Mammary epithelial cell (primary cell): ENCODE results near the gene SPDYE6.
A peak's percentile ranks its signal among the peaks of the same experiment; 100 is the strongest.

ENCODE experiments used
- CTCF ChIP-seq, 2 donors: IDR thresholded peaks in 1 of 2; conservative IDR thresholded peaks in 1 of 2; 2 replicates each; pipeline ENCODE4 v1.5.1; 2011 to 2012; ENCODE audit warnings: inconsistent platforms in 2 of 2, low read length in 2 of 2, mild to moderate bottlenecking in 2 of 2, control low read depth in 1 of 2, low read depth in 1 of 2; ENCODE audit not compliant: insufficient read depth in 1 of 2; ENCODE audit errors: extremely low read depth in 1 of 2
- EZH2 ChIP-seq: IDR thresholded peaks from 2 replicates; pipeline ENCODE4 v1.6.1; 2012; ENCODE audit warnings: low read length, inconsistent platforms, borderline replicate concordance

GRCh38 chr7:102390697-102391484 is 34.6 kb upstream of the SPDYE6 start:
- TF ChIP-seq CTCF (conservative IDR thresholded peaks at IDR 0.05 in 1 of 2, IDR thresholded peaks at IDR 0.05 in 1 of 2; ENCODE audit: extremely low read depth in 1 of 2, insufficient read depth in 1 of 2, low read depth in 1 of 2, low read length in 2 of 2) (peak; percentile 84 to 95), EZH2 (no peak)
